GM19025 (cell line): ENCODE measurements around the gene SUN1.

ENCODE experiments used
- ATAC-seq: cut with Tn5 transposase; IDR thresholded peaks from one replicate; pipeline ENCODE4 v1.9.1; 2021; ENCODE audit warnings: mild to moderate bottlenecking, low read depth, moderate library complexity; ENCODE audit not compliant: unreplicated experiment

SUN1 gene

GRCh38 chr7:888081-889024 is 56.1 kb downstream of the SUN1 start:
- no peak for ATAC-seq

GRCh38 chr7:889025-889390 is 56.7 kb downstream of the SUN1 start:
- no peak for ATAC-seq

- ATAC-seq, result no peak
These were observed 57.1 kb downstream of the SUN1 start for GRCh38 chr7:889391-889790.

- ATAC-seq, result no peak
These were observed 58.6 kb downstream of the SUN1 start for GRCh38 chr7:890868-891267.

DNA sequence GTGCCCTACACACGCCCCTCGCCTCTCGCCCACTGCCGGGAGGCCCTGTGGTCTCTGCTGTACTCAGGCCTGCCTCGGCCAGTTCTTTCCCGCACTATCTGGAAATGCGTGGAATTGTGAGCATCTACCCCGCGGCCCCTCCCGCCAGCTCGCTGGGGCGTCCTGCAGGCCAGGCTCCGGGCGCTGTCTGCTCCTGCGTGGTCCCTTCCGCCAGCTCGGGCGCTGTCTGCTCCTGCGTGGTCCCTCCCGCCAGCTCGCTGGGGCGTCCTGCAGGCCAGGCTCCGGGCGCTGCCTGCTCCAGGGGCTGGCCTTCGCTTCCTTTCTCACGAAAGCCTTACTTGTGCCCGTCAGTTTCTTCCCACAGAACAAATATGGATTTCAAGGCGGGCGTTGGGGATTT is 59.0 kb downstream of the SUN1 start:
- no peak for ATAC-seq

DNA sequence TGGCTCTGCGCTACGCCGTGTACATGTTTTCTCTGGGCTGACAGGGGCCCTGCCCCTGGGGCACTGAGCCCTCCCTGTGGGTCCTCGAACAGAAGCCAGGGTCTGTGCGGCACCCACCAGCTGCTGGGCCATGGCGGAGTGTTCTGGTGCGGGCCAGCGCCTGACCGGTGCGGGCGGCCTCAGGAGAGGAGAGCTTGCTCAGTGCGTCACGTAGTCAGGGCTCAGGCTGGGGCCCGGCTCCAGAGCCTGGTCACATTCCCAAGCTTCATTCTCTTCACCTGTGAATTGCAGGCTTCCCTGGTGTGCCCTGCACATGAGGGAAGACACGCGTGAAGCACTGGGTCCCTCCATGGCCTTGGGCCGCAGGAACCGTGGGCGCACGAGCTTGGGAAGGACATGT is 59.5 kb downstream of the SUN1 start:
- no peak for ATAC-seq

GRCh38 chr7:892648-893593 is 60.6 kb downstream of the SUN1 start:
- no peak for ATAC-seq

- ATAC-seq, result no peak
These were observed 61.4 kb downstream of the SUN1 start for GRCh38 chr7:893686-894085.

DNA sequence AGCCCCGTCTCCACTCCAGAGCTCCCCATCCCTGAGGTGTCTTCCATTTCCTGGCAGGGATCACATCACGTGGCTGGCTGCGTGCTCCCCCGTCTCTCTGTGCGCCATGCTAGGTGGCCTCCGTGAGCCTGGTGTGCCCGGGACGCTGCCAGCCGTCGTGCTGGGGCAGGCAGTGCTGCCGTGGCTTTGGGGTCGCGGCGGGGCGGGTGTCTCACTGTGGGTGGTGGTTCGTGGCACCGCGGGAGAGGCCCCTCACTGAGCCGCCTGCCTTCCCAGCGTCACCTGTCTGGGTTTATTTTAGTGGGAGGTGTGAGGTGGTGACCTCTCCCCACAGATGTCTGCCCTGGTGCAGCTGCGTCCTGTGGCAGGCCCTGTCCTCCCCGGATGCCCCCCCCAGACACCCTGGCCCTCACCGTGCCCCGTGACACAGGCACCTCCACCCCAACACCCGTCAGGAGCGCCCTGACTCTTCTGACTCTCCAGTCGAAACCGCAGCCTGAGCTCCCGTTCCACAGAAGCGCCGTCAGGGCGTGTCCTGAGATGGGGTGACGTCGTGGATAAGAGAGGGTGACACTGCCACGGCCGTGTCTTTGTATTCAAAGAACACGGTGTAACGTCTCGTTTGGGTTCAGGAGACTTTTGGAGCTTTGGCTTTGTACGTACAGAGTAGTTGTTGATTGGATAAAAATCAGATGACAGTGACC is 62.0 kb downstream of the SUN1 start:
- no peak for ATAC-seq

- no peak for ATAC-seq
These were observed 62.7 kb downstream of the SUN1 start for GRCh38 chr7:894927-895450.

- no peak for ATAC-seq
These were observed 63.3 kb downstream of the SUN1 start for GRCh38 chr7:895451-896052.

GRCh38 chr7:896346-897075 is 64.2 kb downstream of the SUN1 start:
- ATAC-seq, result no peak

DNA sequence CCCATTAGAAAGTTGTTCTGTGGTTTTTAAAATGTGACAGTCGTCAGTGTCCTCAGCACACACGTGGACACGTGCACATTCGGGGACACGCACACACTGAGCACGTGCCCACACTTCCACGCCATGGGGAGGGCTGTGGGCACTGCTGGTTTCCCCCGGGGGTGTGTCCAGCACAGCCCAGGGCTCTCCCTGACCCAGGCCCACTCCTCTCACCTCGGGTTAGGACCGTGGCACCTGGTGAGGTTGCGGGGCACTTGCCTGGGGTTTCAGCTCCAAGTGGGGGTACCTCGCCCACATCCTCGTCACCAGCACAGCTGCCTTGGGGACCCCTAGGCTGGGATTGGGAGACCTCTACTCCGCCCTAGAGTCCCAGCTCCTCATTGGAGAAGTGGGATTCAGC is 64.8 kb downstream of the SUN1 start:
- ATAC-seq, result no peak

- no peak for ATAC-seq
These were observed 65.6 kb downstream of the SUN1 start for GRCh38 chr7:897771-898376.

GRCh38 chr7:898460-898854 is 66.2 kb downstream of the SUN1 start:
- no peak for ATAC-seq

DNA sequence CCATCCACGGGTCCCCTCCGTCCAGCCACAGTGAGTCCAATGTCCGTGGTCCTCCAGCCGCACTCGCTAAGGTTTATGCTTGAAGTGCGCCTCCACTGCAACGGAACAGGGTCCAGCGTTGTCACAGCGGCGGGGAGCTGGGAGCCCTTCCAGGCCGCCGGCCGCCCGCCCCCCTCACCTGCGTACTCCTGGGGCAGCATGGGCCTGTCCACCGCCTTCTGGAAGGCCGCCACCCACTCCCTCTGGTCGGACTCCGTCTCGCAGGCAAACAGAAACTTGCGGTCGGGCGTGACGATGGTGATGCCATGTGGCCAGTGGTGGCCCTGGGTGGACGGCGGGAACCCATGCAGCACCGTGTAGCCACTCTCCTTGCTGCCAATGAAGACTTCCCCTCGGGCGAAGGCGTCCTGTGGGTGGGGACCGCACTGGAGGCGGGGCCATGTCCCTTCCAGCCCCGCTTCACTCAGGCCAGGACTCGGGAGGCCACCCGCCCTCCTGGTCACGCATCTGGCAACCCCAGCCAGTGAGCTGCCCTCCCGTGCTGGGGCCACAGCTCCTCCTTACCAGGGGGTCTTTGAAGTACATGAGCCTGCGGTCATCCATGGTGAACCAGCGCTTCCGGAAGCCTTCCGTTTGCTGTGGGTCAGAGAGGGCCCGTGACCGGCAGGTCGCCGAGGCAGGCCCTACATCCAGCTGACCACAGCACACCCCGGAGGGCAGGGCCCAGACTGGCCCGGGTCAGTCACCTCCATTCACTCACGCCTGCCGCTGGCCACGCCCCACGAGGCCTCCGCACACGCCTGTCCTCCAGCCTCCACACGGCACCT is 66.8 kb downstream of the SUN1 start:
- ATAC-seq, result no peak

GRCh38 chr7:899806-900205 is 67.5 kb downstream of the SUN1 start:
- no peak for ATAC-seq

DNA sequence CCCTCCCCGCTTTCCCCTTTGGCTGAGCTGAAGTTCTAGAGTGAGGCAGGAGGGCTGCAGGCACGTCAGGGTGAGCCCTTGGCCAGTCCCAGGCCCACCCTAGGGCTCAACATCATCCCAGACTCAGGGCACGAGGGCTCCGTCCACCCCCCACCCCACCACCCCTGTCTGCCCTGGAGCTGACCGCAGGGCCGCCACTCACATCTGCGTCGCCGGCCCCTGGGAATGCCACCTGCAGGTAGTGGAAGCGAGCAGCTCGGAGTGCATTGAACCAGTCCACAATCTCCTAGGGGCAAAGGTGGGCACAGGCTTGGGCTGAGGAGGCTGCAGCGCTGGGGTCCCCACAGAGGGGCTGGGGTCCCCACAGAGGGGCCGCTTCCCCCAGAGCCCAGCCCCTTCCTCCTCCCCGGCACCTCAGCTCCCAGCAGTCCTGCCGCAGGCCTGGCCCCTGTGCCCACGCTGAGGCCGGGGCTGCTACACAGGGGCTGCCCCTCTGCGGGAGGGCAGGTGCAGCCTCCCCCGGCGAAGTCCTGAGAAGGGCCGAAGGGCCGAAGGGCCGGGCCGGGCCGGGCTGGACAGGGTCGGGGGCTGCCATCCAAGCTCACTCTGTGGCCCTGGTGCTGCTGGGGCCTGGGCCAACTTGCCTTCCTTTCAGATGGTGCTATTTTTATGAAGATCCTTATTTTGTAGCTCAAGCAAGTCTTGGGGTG is 68.2 kb downstream of the SUN1 start:
- no peak for ATAC-seq
